ENCODE data around the gene DPP7. TPM values are rescaled to one million over a fixed set of nuclear protein-coding genes. Genes with fewer than 3 reads are reported as not detected.
A peak's percentile ranks its signal among the peaks of the same experiment; 100 is the strongest.

DPP7 gene
- total RNA-seq, 2 experiments from 2014 or later = 154 to 182 TPM

- DNase-seq (ENCODE audit: low spot score) = no peak
- peaks cover 24% of the 10 kb centered on the region for H3K4me1 ChIP-seq (ENCODE audit: insufficient read depth, low read length, poor library complexity, severe bottlenecking)
- TF ChIP-seq CTCF (conservative IDR thresholded peaks at IDR 0.05; ENCODE audit: low read length) (no peak), EZH2phosphoT487 (IDR thresholded peaks at IDR 0.05; ENCODE audit: borderline replicate concordance, low read depth, low read length) (no peak)
- ChIA-PET CTCF (ENCODE audit: unreplicated experiment) (interaction anchor here (0.5 to 1.3 kb wide), 5 partner anchors 9 to 109 kb away, joined by 3 to 8 read pairs (median 5); partner anchors contain the start of genes MAN1B1 and NPDC1), POLR2A (interaction anchor here (1.0 to 3.1 kb wide), 7 partner anchors 8 to 82 kb away, joined by 4 to 13 read pairs (median 6); partner anchors contain the start of genes ABCA2, MAN1B1 and UAP1L1)
- no peaks in the 10 kb centered on the region for H3K9me2 ChIP-seq (ENCODE audit: insufficient read depth, low read length)
- BruUV-seq (replicated peaks) = no TSS peak
- H3K9me3 ChIP-seq (ENCODE audit: low read length) = no peaks in the 10 kb centered on the region
- peaks cover 17% of the 10 kb centered on the region; the same call in 1 of the 2 replicates for H3K36me3 ChIP-seq (ENCODE audit: insufficient read depth, low read length)
- H3K4me3 ChIP-seq (ENCODE audit: low read depth, low read length, poor library complexity, severe bottlenecking) = peak overlapping the region; percentile 75
- no peak overlapping the region for H2AFZ ChIP-seq (ENCODE audit: low read length)
- peaks cover 14% of the 10 kb centered on the region; the same call in 1 of the 2 replicates for H3K79me2 ChIP-seq (ENCODE audit: insufficient read depth, low read depth, low read length)
- H3K4me2 ChIP-seq (ENCODE audit: low read length) = peak overlapping the region; percentile 86
- no peaks in the 10 kb centered on the region for H4K20me1 ChIP-seq (ENCODE audit: insufficient read depth, low read length)
- intact Hi-C loops (cut with micrococcal nuclease; ENCODE audit: unreplicated experiment) = loop anchor here (2.0 kb wide), 3 partner anchors 46 to 168 kb away; partner anchors contain the start of genes DPP7 and RNF224
- H3K27ac ChIP-seq (ENCODE audit: low read depth, low read length, poor library complexity, severe bottlenecking) = peak overlapping the region; percentile 57
These were observed 45.7 kb downstream of the DPP7 start for GRCh38 chr9:137068539-137069507.

GRCh38 chr9:137067860-137068538 is 46.5 kb downstream of the DPP7 start:
- H2AFZ ChIP-seq (ENCODE audit: low read length) = no peak overlapping the region
- H3K4me3 ChIP-seq (ENCODE audit: low read depth, low read length, poor library complexity, severe bottlenecking) = peak overlapping the region; percentile 75
- H3K36me3 ChIP-seq (ENCODE audit: insufficient read depth, low read length) = peaks cover 23% of the 10 kb centered on the region; the same call in 1 of the 2 replicates
- peak; percentile 77 for TF ChIP-seq CTCF (conservative IDR thresholded peaks at IDR 0.05; ENCODE audit: low read length)
- no peak for TF ChIP-seq EZH2phosphoT487 (IDR thresholded peaks at IDR 0.05; ENCODE audit: borderline replicate concordance, low read depth, low read length)
- no peaks in the 10 kb centered on the region for H3K9me3 ChIP-seq (ENCODE audit: low read length)
- ChIA-PET POLR2A (interaction anchor here (0.8 to 1.8 kb wide), 5 partner anchors 9 to 173 kb away, joined by 3 to 9 read pairs (median 4); partner anchors contain the start of genes MAN1B1, TUBB4B and UAP1L1), CTCF (ENCODE audit: unreplicated experiment) (interaction anchor here (0.5 to 1.3 kb wide), 9 partner anchors 10 to 163 kb away, joined by 3 to 8 read pairs (median 4); partner anchors contain the start of genes MAN1B1, NPDC1 and SLC34A3)
- no TSS peak for BruUV-seq (replicated peaks)
- intact Hi-C loops (cut with micrococcal nuclease; ENCODE audit: unreplicated experiment) = loop anchor here (2.0 kb wide), 4 partner anchors 21 to 169 kb away; partner anchors contain the start of genes DPP7, NPDC1 and RNF224
- peak overlapping the region; percentile 86 for H3K4me2 ChIP-seq (ENCODE audit: low read length)
- DNase-seq (ENCODE audit: low spot score) = peak; percentile 94
- H3K4me1 ChIP-seq (ENCODE audit: insufficient read depth, low read length, poor library complexity, severe bottlenecking) = peaks cover 24% of the 10 kb centered on the region
- H4K20me1 ChIP-seq (ENCODE audit: insufficient read depth, low read length) = no peaks in the 10 kb centered on the region
- H3K9me2 ChIP-seq (ENCODE audit: insufficient read depth, low read length) = no peaks in the 10 kb centered on the region
- H3K79me2 ChIP-seq (ENCODE audit: insufficient read depth, low read depth, low read length) = peaks cover 14% of the 10 kb centered on the region; the same call in 1 of the 2 replicates
- peak overlapping the region; percentile 57 for H3K27ac ChIP-seq (ENCODE audit: low read depth, low read length, poor library complexity, severe bottlenecking)

All from OCI-LY7 (cell line).